Mucosa of rectum (tissue), 2 donors: Measurements from ENCODE around the gene SLC35A4.

Experiments used
- H3K27ac ChIP-seq, 2 donors: one replicate each; pipeline ENCODE4 v1.7.0; 2013; ENCODE audit warnings: inconsistent platforms in 2 of 2, low read depth in 2 of 2, low read length in 2 of 2
- H3K27me3 ChIP-seq, 2 donors: one replicate each; pipeline ENCODE4 v1.7.0; 2013; ENCODE audit warnings: low read length in 2 of 2; ENCODE audit not compliant: control insufficient read depth in 2 of 2, insufficient read depth in 2 of 2
- H3K36me3 ChIP-seq, 2 donors: one replicate each; pipeline ENCODE4 v1.7.0; 2013; ENCODE audit warnings: low read length in 2 of 2; ENCODE audit not compliant: control insufficient read depth in 2 of 2, insufficient read depth in 2 of 2
- H3K4me1 ChIP-seq, 2 donors: one replicate each; pipeline ENCODE4 v1.7.0; 2013; ENCODE audit warnings: low read length in 2 of 2, mild to moderate bottlenecking in 1 of 2; ENCODE audit not compliant: control insufficient read depth in 2 of 2, insufficient read depth in 2 of 2
- H3K4me3 ChIP-seq, 2 donors: one replicate each; pipeline ENCODE4 v1.7.0; 2013; ENCODE audit warnings: low read length in 2 of 2
- H3K9ac ChIP-seq, 2 donors: one replicate each; pipeline ENCODE4 v1.7.0; 2013; ENCODE audit warnings: low read length in 2 of 2, low read depth in 1 of 2, mild to moderate bottlenecking in 1 of 2
- H3K9me3 ChIP-seq, 2 donors: one replicate each; pipeline ENCODE4 v1.7.0; 2013; ENCODE audit warnings: low read length in 2 of 2; ENCODE audit not compliant: control insufficient read depth in 2 of 2
- donor health status: healthy.
- donor health status: Normal muscosa, but diverticular disease.

SLC35A4 gene

DNA sequence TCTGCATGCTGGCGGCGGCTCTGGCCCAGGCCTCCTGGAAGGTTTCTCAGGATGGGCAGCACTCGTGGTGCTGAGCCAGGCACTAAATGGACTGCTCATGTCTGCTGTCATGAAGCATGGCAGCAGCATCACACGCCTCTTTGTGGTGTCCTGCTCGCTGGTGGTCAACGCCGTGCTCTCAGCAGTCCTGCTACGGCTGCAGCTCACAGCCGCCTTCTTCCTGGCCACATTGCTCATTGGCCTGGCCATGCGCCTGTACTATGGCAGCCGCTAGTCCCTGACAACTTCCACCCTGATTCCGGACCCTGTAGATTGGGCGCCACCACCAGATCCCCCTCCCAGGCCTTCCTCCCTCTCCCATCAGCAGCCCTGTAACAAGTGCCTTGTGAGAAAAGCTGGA, 3.2 kb downstream of the SLC35A4 start:
- H3K4me1 ChIP-seq = peaks cover 23 to 37% of the 10 kb centered on the region in 2 donors
- H3K9ac ChIP-seq = no peak overlapping the region
- H3K9me3 ChIP-seq = no peaks in the 10 kb centered on the region
- peaks cover 22 to 34% of the 10 kb centered on the region in 2 donors for H3K36me3 ChIP-seq
- no peak overlapping the region for H3K27ac ChIP-seq
- no peaks in the 10 kb centered on the region for H3K27me3 ChIP-seq
- no peak overlapping the region for H3K4me3 ChIP-seq

DNA sequence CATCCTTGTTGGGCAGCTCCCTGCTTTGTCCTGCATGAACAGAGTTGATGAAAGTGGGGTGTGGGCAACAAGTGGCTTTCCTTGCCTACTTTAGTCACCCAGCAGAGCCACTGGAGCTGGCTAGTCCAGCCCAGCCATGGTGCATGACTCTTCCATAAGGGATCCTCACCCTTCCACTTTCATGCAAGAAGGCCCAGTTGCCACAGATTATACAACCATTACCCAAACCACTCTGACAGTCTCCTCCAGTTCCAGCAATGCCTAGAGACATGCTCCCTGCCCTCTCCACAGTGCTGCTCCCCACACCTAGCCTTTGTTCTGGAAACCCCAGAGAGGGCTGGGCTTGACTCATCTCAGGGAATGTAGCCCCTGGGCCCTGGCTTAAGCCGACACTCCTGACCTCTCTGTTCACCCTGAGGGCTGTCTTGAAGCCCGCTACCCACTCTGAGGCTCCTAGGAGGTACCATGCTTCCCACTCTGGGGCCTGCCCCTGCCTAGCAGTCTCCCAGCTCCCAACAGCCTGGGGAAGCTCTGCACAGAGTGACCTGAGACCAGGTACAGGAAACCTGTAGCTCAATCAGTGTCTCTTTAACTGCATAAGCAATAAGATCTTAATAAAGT, 3.9 kb downstream of the SLC35A4 start:
- Histone ChIP-seq H3K27me3 (no peaks in the 10 kb centered on the region), H3K4me3 (peak overlapping the region in 1 of 2 donors; percentile 20), H3K4me1 (peaks cover 18 to 33% of the 10 kb centered on the region in 2 donors), H3K36me3 (peaks cover 22 to 34% of the 10 kb centered on the region in 2 donors), H3K9me3 (no peaks in the 10 kb centered on the region), H3K27ac (peak overlapping the region; percentile 38 to 64), H3K9ac (peak overlapping the region in 1 of 2 donors; percentile 17)

DNA sequence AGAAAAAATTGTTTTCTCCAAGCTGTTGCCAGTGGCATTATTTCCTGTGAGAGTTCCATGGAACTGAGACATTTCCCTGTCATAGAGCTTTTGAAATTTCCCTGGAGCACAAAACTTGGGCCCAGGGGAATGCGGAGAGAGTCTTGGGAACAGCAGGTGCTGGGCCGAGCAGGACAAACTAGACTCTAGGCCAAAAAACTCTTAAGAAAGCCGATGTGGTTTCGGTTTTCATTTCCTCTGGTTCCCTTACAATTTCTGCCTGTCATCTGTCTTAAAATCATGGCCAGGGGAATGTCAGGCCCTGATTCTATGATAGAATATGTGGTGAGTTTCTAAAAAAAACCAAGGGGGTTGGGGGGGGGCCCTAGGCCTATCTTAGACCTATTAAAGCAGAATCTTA, 4.6 kb downstream of the SLC35A4 start:
- H3K27ac ChIP-seq = peak overlapping the region; percentile 38 to 64
- H3K4me3 ChIP-seq = peak overlapping the region in 1 of 2 donors; percentile 20
- H3K9ac ChIP-seq = no peak overlapping the region
- H3K4me1 ChIP-seq = peaks cover 16 to 27% of the 10 kb centered on the region in 2 donors
- H3K36me3 ChIP-seq = peaks cover 22 to 34% of the 10 kb centered on the region in 2 donors
- H3K9me3 ChIP-seq = no peaks in the 10 kb centered on the region
- H3K27me3 ChIP-seq = no peaks in the 10 kb centered on the region

DNA sequence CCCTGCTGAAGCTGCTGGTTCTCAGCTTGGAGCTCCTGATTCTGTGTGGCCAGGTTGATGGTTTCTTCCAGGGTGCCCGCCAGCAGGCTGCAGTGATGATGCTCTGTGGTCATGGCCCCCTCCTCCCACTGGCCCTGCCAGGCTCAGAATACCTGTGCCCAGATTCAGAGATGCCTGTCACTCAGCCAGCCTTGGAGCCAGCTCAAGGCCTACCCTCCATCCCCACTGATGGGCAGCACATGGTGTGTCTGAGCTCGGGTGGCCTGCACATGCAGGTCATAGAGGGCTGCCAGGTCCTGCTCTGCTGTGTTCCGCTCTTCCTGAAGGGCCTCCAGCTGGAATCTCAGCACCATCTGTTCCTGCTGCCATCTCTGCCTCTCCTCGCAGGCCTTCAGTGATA, 5.4 kb downstream of the SLC35A4 start:
- H3K9ac ChIP-seq = no peak overlapping the region
- H3K27ac ChIP-seq = peak overlapping the region in 1 of 2 donors; percentile 57
- H3K9me3 ChIP-seq = no peaks in the 10 kb centered on the region
- no peaks in the 10 kb centered on the region for H3K27me3 ChIP-seq
- peaks cover 22 to 34% of the 10 kb centered on the region in 2 donors for H3K36me3 ChIP-seq
- peaks cover 16 to 26% of the 10 kb centered on the region in 2 donors for H3K4me1 ChIP-seq
- H3K4me3 ChIP-seq = no peak overlapping the region

DNA sequence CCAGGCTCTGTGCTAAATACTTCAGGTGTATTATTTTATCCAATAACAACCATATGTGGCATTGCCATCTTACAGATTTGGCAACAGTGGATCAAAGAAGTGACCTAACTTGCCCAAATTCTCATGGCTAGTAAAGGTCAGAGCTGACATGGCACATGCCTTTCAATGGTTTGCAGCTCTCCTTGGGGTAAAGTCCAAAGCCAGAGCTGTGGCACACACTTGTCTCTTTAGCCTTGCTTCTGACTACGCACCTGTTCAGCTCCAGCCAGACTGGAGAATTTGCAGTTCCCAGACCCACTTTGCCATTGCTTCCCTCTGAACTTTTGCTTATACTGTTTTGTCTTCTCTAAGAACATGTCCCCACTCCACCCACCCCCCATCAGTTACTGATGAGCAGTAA, 5.9 kb downstream of the SLC35A4 start:
- H3K9me3 ChIP-seq = no peaks in the 10 kb centered on the region
- no peak overlapping the region for H3K4me3 ChIP-seq
- peaks cover 11 to 22% of the 10 kb centered on the region in 2 donors for H3K4me1 ChIP-seq
- H3K36me3 ChIP-seq = peaks cover 22 to 34% of the 10 kb centered on the region in 2 donors
- peak overlapping the region; percentile 40 to 57 for H3K27ac ChIP-seq
- no peak overlapping the region for H3K9ac ChIP-seq
- H3K27me3 ChIP-seq = no peaks in the 10 kb centered on the region

DNA sequence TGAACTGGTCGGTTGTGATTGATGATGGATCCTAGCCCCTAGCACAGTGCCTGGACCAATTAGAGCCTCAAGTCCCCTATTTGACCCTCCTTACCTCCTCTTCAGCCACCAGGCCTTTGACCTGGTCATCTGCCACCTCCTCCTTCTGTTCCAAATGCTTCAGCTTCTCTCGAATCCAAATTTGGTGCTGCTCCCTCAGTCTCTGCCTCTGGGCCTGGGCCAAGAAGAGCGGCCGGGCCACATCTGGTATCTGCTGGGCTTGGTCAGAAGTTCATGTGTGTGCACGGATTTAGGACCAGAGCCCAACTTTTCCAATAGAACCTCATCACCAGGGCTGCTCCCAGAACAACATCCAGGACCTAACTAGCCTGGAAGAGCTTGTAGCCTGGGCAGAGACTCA, 6.5 kb downstream of the SLC35A4 start:
- Histone ChIP-seq H3K4me1 (peaks cover 5 to 16% of the 10 kb centered on the region in 2 donors), H3K27ac (peak overlapping the region; percentile 40 to 69), H3K36me3 (peaks cover 18 to 34% of the 10 kb centered on the region in 2 donors), H3K27me3 (no peaks in the 10 kb centered on the region), H3K9me3 (no peaks in the 10 kb centered on the region), H3K4me3 (no peak overlapping the region), H3K9ac (no peak overlapping the region)

DNA sequence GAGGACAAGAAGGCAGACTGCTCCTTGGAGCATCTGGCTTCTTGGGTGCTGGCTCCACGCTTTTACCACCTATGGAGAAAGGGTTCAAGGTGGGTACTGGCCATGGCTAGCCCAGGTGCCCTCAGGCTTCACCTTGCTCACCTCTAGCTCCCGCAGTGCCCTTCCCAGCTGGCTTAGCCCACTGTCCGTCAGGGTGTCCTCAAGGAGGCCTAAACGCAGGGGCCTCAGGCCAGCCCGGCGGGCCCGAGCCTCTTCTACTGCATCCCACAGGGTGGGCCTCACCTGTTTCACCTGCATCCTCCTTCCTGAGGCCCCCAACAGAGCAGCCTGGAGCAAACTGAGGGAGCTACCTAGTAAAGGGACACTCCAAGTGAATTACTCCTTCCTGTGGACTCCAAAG, 9.1 kb downstream of the SLC35A4 start:
- Histone ChIP-seq H3K9me3 (no peaks in the 10 kb centered on the region), H3K27me3 (no peaks in the 10 kb centered on the region), H3K9ac (no peak overlapping the region), H3K4me3 (no peak overlapping the region), H3K27ac (no peak overlapping the region), H3K36me3 (peaks cover 0 to 9% of the 10 kb centered on the region in 2 donors), H3K4me1 (peaks cover 5 to 12% of the 10 kb centered on the region in 2 donors)

DNA sequence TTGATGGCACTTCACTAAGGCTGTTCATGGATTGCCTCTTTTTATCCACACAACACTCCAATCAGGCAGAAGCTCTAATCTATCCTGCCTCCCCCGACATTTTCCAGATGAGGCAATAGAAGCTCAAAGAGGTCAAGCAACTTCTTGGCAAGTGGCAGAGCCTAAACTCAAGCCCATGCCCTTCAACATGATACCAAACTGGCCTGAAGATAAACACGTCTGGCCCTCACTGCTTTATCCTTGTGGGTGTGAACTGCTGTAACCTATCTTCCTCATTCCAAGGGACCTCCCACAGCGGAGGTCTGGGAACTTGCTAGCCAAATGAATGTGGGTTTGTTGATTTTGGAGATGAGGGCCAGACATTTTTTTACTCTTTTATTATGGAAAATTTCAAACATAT, 9.5 kb downstream of the SLC35A4 start:
- no peaks in the 10 kb centered on the region for H3K27me3 ChIP-seq
- no peak overlapping the region for H3K27ac ChIP-seq
- H3K36me3 ChIP-seq = peaks cover 0 to 7% of the 10 kb centered on the region in 2 donors
- H3K9me3 ChIP-seq = no peaks in the 10 kb centered on the region
- H3K9ac ChIP-seq = no peak overlapping the region
- H3K4me3 ChIP-seq = no peak overlapping the region
- peaks cover 5 to 10% of the 10 kb centered on the region in 2 donors for H3K4me1 ChIP-seq

DNA sequence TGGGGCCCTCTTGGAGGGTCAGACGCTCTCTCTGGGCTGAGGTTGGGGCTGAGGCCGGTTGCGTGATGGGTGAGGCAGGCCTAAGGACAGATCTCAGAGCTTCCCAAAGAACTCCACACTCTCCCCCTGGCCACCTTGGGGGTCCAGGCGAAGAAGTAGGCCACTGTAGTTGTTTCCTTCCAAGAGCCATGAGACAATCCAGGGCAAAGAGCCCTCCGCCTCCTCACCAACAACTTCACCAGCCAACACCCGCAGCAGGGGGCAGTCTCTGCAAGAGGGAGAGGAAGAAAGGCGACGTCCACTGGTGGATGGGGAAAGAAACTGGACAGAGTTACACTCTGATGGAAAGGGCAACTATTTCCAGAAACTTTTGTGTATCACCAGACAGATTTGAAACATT, 10.7 kb downstream of the SLC35A4 start:
- Histone ChIP-seq H3K27me3 (no peaks in the 10 kb centered on the region), H3K9me3 (no peaks in the 10 kb centered on the region), H3K4me3 (no peak overlapping the region), H3K27ac (no peak overlapping the region), H3K36me3 (peaks cover 0 to 3% of the 10 kb centered on the region in 2 donors), H3K4me1 (peaks cover 5% of the 10 kb centered on the region in 2 donors), H3K9ac (no peak overlapping the region)

DNA sequence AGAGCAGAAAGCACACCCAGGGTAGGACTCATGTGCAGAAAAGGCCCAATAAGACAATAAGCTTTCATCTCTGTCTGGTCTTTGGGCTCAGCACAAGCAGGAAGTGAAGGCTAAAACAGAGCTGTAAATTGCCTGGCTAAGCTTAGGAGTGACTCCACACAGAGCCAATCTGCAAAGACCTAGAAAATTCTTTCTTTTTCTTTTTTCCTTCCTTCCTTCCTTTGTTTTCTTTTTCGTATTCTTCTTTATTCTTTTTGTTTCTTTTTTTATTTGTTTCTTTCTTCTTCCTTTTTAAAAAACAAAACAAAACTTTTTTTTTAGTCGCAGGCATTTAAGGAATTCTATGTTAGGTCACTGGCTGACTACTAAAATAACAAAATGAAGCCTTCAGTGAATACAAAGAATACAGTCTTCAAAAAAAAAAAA, 12.2 kb downstream of the SLC35A4 start:
- H3K9ac ChIP-seq = peak overlapping the region in 1 of 2 donors; percentile 24
- no peaks in the 10 kb centered on the region for H3K36me3 ChIP-seq
- H3K27ac ChIP-seq = peak overlapping the region; percentile 19 to 56
- H3K27me3 ChIP-seq = no peaks in the 10 kb centered on the region
- no peak overlapping the region for H3K4me3 ChIP-seq
- peaks cover 5% of the 10 kb centered on the region in 2 donors for H3K4me1 ChIP-seq
- no peaks in the 10 kb centered on the region for H3K9me3 ChIP-seq
